Subcutaneous abdominal adipose tissue (tissue), 5 donors: Measurements from ENCODE around the gene SSBP2.

Experiments
- H3K27ac ChIP-seq: one replicate; pipeline ENCODE4 v1.7.0; 2013; ENCODE audit warnings: low read depth, mild to moderate bottlenecking, inconsistent platforms, low read length, moderate library complexity
- H3K27me3 ChIP-seq, 5 donors: one replicate each; pipeline ENCODE4 v1.7.0; 2013; ENCODE audit warnings: low read length in 5 of 5, inconsistent platforms in 1 of 5; ENCODE audit not compliant: control insufficient read depth in 5 of 5, insufficient read depth in 4 of 5
- H3K36me3 ChIP-seq, 5 donors: one replicate each; pipeline ENCODE4 v1.7.0; 2013; ENCODE audit warnings: low read length in 5 of 5; ENCODE audit not compliant: control insufficient read depth in 5 of 5, insufficient read depth in 5 of 5
- H3K4me1 ChIP-seq, 5 donors: one replicate each; pipeline ENCODE4 v1.7.0; 2013; ENCODE audit warnings: low read length in 5 of 5, mild to moderate bottlenecking in 3 of 5, moderate library complexity in 1 of 5; ENCODE audit not compliant: control insufficient read depth in 5 of 5, insufficient read depth in 5 of 5
- H3K4me3 ChIP-seq, 5 donors: one replicate each; pipeline ENCODE4 v1.7.0; 2013; ENCODE audit warnings: low read length in 5 of 5, low read depth in 1 of 5
- H3K9ac ChIP-seq, 5 donors: one replicate each; pipeline ENCODE4 v1.7.0; 2013; ENCODE audit warnings: low read length in 5 of 5, mild to moderate bottlenecking in 4 of 5, moderate library complexity in 3 of 5
- H3K9me3 ChIP-seq, 5 donors: one replicate each; pipeline ENCODE4 v1.7.0; 2013; ENCODE audit warnings: low read length in 5 of 5; ENCODE audit not compliant: control insufficient read depth in 5 of 5
- donor health status: healthy.
- donor health status: healthy.
- donor health status: healthy.
- donor health status: healthy.
- donor health status: healthy.

Gene SSBP2

GRCh38 chr5:81751009-81751835 is at the start of gene SSBP2:
Gene SSBP2 (minus strand): TSS chr5:81751097. CDS start chr5:81751042, 55 bp downstream.
- H3K27ac ChIP-seq: peak within 1 kb of the TSS; percentile 88
- H3K36me3 ChIP-seq: no peaks in the 10 kb centered on the region
- no peaks in the 10 kb centered on the region for H3K9me3 ChIP-seq
- peaks cover 6 to 43% (median 32%) of the 10 kb centered on the region in 5 donors for H3K4me1 ChIP-seq
- H3K4me3 ChIP-seq: peak within 1 kb of the TSS; percentile 75 to 96 (median 87)
- peak within 1 kb of the TSS; percentile 11 to 95 (median 93) for H3K9ac ChIP-seq
- H3K27me3 ChIP-seq: no peaks in the 10 kb centered on the region

DNA sequence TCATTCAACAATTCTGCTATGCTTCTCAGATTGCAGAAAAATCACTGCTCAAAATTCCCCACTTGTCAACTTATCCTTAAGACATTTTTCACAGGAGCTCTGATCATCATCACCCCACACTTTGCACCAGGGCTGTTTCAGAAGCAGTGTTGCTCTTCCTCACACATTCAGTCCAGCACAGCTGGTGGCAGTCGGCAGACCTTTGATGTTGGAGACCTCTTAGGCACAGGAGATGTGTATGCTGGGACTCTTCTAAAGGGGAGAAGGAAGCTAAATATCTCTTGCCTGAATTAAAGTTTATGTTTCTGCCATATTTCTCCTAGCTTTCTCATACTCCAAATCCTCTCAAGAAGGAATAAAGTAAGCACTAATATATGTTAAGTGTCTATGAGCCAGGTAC is 44.8 kb upstream of the SSBP2 start:
- H3K36me3 ChIP-seq: no peaks in the 10 kb centered on the region
- H3K27ac ChIP-seq: no peak overlapping the region
- no peak overlapping the region for H3K9ac ChIP-seq
- no peaks in the 10 kb centered on the region for H3K4me1 ChIP-seq
- H3K9me3 ChIP-seq: no peaks in the 10 kb centered on the region
- H3K27me3 ChIP-seq: no peaks in the 10 kb centered on the region
- no peak overlapping the region for H3K4me3 ChIP-seq

DNA sequence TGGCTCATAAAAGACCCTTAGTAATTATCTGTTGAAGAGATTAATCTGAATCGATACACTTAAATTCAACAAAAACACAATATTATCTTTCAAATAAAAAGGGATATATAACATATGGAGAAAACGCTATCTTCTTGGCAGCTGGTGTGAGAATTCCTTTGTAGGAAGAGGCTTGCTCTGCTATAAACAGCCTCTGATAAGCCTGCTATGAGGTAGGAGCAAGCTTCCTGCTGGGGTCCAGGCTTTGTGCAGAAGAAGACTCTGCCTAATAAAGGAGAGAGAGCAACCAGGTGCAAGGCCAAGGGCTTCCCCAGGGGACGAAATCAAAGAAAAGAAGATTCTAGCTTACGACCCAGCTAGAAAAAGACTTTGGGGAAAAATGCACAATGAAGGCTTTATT is 43.3 kb upstream of the SSBP2 start:
- no peak overlapping the region for H3K4me3 ChIP-seq
- H3K4me1 ChIP-seq: no peaks in the 10 kb centered on the region
- H3K9ac ChIP-seq: no peak overlapping the region
- H3K9me3 ChIP-seq: no peaks in the 10 kb centered on the region
- no peaks in the 10 kb centered on the region for H3K27me3 ChIP-seq
- no peak overlapping the region for H3K27ac ChIP-seq
- no peaks in the 10 kb centered on the region for H3K36me3 ChIP-seq

GRCh38 chr5:81790336-81790735 is 39.4 kb upstream of the SSBP2 start:
- no peaks in the 10 kb centered on the region for H3K36me3 ChIP-seq
- H3K27ac ChIP-seq: no peak overlapping the region
- no peak overlapping the region for H3K4me3 ChIP-seq
- H3K9ac ChIP-seq: no peak overlapping the region
- no peaks in the 10 kb centered on the region for H3K9me3 ChIP-seq
- H3K27me3 ChIP-seq: no peaks in the 10 kb centered on the region
- H3K4me1 ChIP-seq: peaks cover 6 to 22% (median 21%) of the 10 kb centered on the region in 5 donors

DNA sequence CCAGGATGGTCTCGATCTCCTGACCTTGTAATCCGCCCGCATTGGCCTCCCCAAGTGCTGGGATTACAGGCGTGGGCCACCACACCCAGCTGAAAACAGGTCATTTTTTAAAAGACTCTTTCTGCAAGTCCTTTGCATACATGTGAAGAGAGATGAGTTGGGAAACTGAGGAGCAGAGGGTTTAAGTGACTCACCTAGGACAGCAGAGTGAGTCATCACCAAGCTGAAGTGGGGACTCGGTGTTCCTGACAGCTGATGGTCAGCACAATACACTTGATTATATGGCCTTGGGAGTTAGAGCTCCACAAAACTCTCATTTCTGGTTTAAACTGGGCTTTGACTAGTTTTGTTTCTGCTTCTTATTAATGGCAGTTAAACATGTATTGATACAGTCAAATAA is 38.1 kb upstream of the SSBP2 start:
- Histone ChIP-seq H3K27ac (no peak overlapping the region), H3K9me3 (no peaks in the 10 kb centered on the region)

DNA sequence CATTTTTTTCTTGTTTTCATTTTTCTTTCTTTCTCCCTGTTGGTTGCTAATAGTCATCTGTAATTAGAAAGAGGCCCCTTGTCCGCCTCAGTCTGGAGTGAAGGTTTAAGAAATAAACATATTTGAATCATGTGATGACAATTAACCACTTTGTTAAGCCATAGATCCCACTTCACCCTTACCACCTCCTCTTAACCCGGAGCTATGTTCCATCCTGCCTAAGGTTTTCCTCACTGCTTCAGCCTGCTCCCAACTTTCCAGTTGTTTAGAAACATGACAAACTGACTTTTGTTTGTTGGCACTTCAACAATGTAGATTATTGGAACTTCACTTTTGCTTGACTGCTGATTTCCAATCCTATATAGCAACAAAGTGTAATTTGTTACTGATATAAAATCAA is 37.4 kb upstream of the SSBP2 start:
- peak overlapping the region; percentile 51 for H3K27ac ChIP-seq
- H3K4me1 ChIP-seq: peaks cover 6 to 25% (median 21%) of the 10 kb centered on the region in 5 donors
- H3K9me3 ChIP-seq: no peaks in the 10 kb centered on the region
- H3K36me3 ChIP-seq: no peaks in the 10 kb centered on the region
- no peak overlapping the region for H3K9ac ChIP-seq
- no peaks in the 10 kb centered on the region for H3K27me3 ChIP-seq
- H3K4me3 ChIP-seq: peak overlapping the region in 3 of 5 donors; percentile 31 to 57 (median 41)

More for the DNA sequence above, 38.1 kb upstream of the SSBP2 start:
- no peaks in the 10 kb centered on the region for H3K27me3 ChIP-seq
- peaks cover 6 to 22% (median 21%) of the 10 kb centered on the region in 5 donors for H3K4me1 ChIP-seq
- no peak overlapping the region for H3K9ac ChIP-seq
- H3K4me3 ChIP-seq: no peak overlapping the region
- H3K36me3 ChIP-seq: no peaks in the 10 kb centered on the region

DNA sequence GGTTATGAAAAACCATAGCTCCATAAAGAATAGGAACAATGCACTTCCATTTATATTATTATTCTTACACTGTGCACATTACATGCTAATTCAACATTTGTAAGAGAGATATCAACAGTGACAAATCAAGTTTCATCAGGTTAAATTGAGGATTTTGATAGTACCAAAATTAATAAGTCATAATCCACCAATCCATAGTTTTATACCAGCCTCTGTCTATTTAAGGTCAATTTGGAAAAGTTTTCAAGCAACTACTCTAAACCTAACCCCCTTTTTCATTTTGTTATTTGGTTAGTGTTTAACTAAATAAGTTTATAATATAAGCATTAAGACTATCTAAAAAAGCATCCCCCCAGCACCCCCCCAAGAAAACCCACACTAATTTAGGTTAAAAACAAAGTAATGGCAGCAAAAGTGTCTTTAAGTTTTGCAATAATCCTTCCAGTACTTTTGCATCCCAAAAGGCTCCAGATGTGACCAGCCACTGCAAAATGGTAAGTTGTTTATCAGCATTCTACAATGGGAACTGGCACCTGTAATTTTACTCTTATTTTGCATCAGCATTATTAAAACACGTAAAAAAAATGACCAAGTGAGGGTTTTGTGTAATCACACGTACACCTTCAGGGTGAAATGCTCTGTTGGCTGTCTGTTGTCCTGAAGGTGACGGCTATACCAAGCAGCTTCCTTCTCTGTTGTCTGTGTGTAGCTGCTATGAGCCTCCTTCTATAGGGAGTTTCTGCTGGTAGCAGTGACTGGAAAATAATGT is 36.8 kb upstream of the SSBP2 start:
- no peaks in the 10 kb centered on the region for H3K27me3 ChIP-seq
- peak overlapping the region; percentile 51 for H3K27ac ChIP-seq
- H3K4me1 ChIP-seq: peaks cover 6 to 30% (median 25%) of the 10 kb centered on the region in 5 donors
- no peaks in the 10 kb centered on the region for H3K36me3 ChIP-seq
- H3K9me3 ChIP-seq: no peaks in the 10 kb centered on the region
- peak overlapping the region; percentile 27 to 57 (median 32) for H3K4me3 ChIP-seq
- H3K9ac ChIP-seq: no peak overlapping the region

GRCh38 chr5:81786991-81787390 is 36.1 kb upstream of the SSBP2 start:
- Histone ChIP-seq H3K36me3 (no peaks in the 10 kb centered on the region), H3K9ac (no peak overlapping the region), H3K27ac (no peak overlapping the region), H3K4me1 (peaks cover 6 to 30% (median 25%) of the 10 kb centered on the region in 5 donors), H3K9me3 (no peaks in the 10 kb centered on the region), H3K27me3 (no peaks in the 10 kb centered on the region), H3K4me3 (peak overlapping the region in 4 of 5 donors; percentile 5 to 33 (median 26))

DNA sequence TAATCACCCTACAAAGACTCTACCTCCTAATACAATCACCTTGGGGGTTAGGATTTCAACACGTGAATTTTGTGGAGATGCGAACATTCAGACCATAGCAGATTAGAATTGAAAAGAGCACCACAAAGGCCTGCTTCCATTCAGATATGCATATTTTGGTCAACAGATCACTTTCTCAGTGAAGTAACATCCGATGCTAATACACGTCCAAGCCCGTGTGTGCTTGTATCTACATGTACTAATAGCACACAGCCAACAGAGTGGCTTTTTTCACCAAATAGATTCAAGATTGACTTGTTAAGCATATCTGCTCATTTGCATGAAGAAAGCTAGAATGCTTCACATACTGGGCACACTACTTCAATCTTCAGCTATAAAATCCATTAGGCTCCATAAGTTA is 35.6 kb upstream of the SSBP2 start:
- Histone ChIP-seq H3K36me3 (no peaks in the 10 kb centered on the region), H3K27ac (no peak overlapping the region), H3K27me3 (no peaks in the 10 kb centered on the region), H3K9me3 (no peaks in the 10 kb centered on the region), H3K4me1 (peaks cover 6 to 30% (median 25%) of the 10 kb centered on the region in 5 donors), H3K9ac (no peak overlapping the region), H3K4me3 (peak overlapping the region in 3 of 5 donors; percentile 20 to 33 (median 33))

DNA sequence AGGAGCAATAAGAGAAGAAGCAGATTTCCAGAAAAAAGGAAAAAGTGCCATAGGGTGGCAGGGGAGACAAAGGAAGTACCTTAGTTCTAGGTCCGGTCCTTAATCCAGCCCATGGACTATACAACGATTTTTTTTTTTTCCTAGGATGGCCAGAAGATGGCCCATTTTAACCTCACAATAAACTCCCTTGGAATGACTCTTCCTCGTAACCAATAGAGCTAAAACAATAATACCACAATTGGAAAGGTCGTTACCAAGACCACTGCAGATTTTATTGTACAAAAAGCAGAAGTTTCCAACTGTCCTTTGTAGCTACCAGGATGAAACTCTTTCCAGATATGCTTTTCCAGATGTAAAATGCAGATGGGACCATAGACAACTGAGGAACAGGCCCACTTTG is 34.4 kb upstream of the SSBP2 start:
- Histone ChIP-seq H3K27me3 (no peaks in the 10 kb centered on the region), H3K4me3 (no peak overlapping the region), H3K9ac (no peak overlapping the region), H3K9me3 (no peaks in the 10 kb centered on the region), H3K36me3 (no peaks in the 10 kb centered on the region), H3K27ac (no peak overlapping the region), H3K4me1 (peaks cover 6 to 30% (median 25%) of the 10 kb centered on the region in 5 donors)
